Neuron (in vitro differentiated cells): ENCODE results near the gene NABP2.

Source experiments
- H2AFZ ChIP-seq: one replicate; pipeline ENCODE4 v1.6.1; 2013; ENCODE audit warnings: low read depth, mild to moderate bottlenecking, inconsistent platforms, low read length, moderate library complexity
- H3K27me3 ChIP-seq: one replicate; pipeline ENCODE4 v1.6.1; 2013; ENCODE audit warnings: low read length; ENCODE audit not compliant: insufficient read depth
- H3K36me3 ChIP-seq: one replicate; pipeline ENCODE4 v1.6.1; 2013; ENCODE audit warnings: low read length; ENCODE audit not compliant: insufficient read depth
- H3K4me1 ChIP-seq: one replicate; pipeline ENCODE4 v1.6.1; 2013; ENCODE audit warnings: low read length; ENCODE audit not compliant: insufficient read depth
- H3K4me3 ChIP-seq: 2 replicates; pipeline ENCODE4 v1.5.1; 2013; ENCODE audit warnings: mild to moderate bottlenecking, low read length, moderate library complexity
- H3K9me3 ChIP-seq: one replicate; pipeline ENCODE4 v1.6.1; 2013; ENCODE audit warnings: low read length

The NABP2 gene

DNA sequence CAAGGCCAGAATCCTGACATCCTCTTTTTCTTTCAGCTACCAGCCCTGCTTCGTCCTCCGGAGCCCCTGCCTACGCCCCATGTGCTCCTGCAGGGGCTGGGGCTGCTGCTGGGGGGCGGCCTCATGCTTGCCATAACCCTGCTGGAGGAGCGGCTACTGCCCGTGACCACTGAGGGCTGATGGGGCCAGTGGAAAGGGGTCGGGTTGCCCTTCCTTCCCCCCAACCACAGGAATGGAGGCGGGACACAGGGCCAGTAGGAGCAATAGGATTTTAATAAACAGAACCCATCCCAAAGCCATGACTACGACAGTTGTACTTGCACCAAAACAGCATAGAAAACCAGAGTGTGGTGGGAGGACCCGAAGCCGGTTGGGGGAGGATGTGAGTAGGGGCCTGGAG is 13.4 kb downstream of the NABP2 start:
- no peaks in the 10 kb centered on the region for H3K4me1 ChIP-seq
- H3K27me3 ChIP-seq, result no peaks in the 10 kb centered on the region
- peaks cover 39% of the 10 kb centered on the region for H3K36me3 ChIP-seq
- no peaks in the 10 kb centered on the region for H3K9me3 ChIP-seq
- no peak overlapping the region for H3K4me3 ChIP-seq
- H2AFZ ChIP-seq, result no peak overlapping the region

GRCh38 chr12:56241424-56242303 is 17.5 kb downstream of the NABP2 start:
- H3K4me3 ChIP-seq, result no peak overlapping the region
- H3K9me3 ChIP-seq, result no peaks in the 10 kb centered on the region
- no peak overlapping the region for H2AFZ ChIP-seq
- no peaks in the 10 kb centered on the region for H3K27me3 ChIP-seq
- H3K4me1 ChIP-seq, result no peaks in the 10 kb centered on the region
- H3K36me3 ChIP-seq, result peaks cover 68% of the 10 kb centered on the region

DNA sequence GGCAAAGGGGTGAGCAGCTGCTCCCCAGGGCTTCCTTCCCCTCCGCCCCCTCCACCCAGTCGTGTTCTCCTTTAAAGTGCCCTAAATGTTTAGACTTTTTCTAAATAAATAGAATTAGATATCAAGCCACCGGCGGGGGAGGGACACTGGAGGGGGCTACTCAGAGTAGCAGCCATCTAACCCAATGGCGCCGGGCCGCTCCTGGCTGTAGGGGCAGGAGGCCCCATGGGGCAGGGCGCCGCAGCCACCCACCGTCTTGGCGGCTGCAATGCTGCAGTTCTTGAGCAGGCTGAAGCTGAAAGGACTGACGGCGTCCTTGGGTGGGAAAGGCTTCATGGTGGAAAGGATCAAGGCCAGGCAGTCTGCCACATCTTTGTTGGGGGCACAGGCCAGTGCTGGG is 18.8 kb downstream of the NABP2 start:
- H3K27me3 ChIP-seq, result no peaks in the 10 kb centered on the region
- H3K9me3 ChIP-seq, result no peaks in the 10 kb centered on the region
- peaks cover 73% of the 10 kb centered on the region for H3K36me3 ChIP-seq
- no peak overlapping the region for H2AFZ ChIP-seq
- H3K4me1 ChIP-seq, result no peaks in the 10 kb centered on the region
- H3K4me3 ChIP-seq, result no peak overlapping the region

GRCh38 chr12:56243731-56244181 is 19.6 kb downstream of the NABP2 start:
- H3K36me3 ChIP-seq, result peaks cover 79% of the 10 kb centered on the region
- no peaks in the 10 kb centered on the region for H3K9me3 ChIP-seq
- no peak overlapping the region for H3K4me3 ChIP-seq
- H3K4me1 ChIP-seq, result no peaks in the 10 kb centered on the region
- no peak overlapping the region for H2AFZ ChIP-seq
- no peaks in the 10 kb centered on the region for H3K27me3 ChIP-seq

GRCh38 chr12:56244494-56244893 is 20.4 kb downstream of the NABP2 start:
- H3K27me3 ChIP-seq, result no peaks in the 10 kb centered on the region
- H3K9me3 ChIP-seq, result no peaks in the 10 kb centered on the region
- no peak overlapping the region for H2AFZ ChIP-seq
- no peak overlapping the region for H3K4me3 ChIP-seq
- H3K36me3 ChIP-seq, result peaks cover 83% of the 10 kb centered on the region
- no peaks in the 10 kb centered on the region for H3K4me1 ChIP-seq

- Histone ChIP-seq H3K36me3 (peaks cover 77% of the 10 kb centered on the region), H3K9me3 (no peaks in the 10 kb centered on the region), H3K4me1 (no peaks in the 10 kb centered on the region), H3K4me3 (no peak overlapping the region), H2AFZ (no peak overlapping the region), H3K27me3 (no peaks in the 10 kb centered on the region)
These were observed 23.8 kb downstream of the NABP2 start for GRCh38 chr12:56247923-56248322.

DNA sequence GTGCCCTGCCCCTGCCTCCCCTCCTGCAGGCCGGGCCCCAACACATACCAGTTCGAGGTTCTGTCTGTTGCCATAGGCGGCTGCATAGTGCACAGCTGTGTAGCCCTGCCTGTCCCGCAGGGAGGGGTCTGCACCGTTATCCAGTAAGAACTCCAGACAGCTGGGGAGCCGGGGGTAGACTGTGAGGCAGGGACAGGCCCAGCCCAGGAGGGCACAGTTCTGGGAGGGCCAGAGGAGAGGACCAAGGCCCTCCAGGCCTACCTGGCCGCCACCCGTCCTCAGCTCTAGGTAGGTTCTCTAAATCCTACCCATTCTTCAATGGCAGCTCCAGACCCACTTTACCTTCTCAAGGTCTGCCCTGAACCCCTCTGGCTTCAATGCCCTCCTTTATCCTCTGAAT is 24.6 kb downstream of the NABP2 start:
- H3K36me3 ChIP-seq, result peaks cover 77% of the 10 kb centered on the region
- H3K27me3 ChIP-seq, result no peaks in the 10 kb centered on the region
- H3K4me3 ChIP-seq, result no peak overlapping the region

GRCh38 chr12:56252649-56253048 is 28.5 kb downstream of the NABP2 start:
- H3K36me3 ChIP-seq, result peaks cover 71% of the 10 kb centered on the region
- H2AFZ ChIP-seq, result no peak overlapping the region
- no peak overlapping the region for H3K4me3 ChIP-seq
- H3K27me3 ChIP-seq, result no peaks in the 10 kb centered on the region
- H3K4me1 ChIP-seq, result peaks cover 9% of the 10 kb centered on the region
- no peaks in the 10 kb centered on the region for H3K9me3 ChIP-seq

More for the DNA sequence above, 24.6 kb downstream of the NABP2 start:
- Histone ChIP-seq H2AFZ (no peak overlapping the region), H3K9me3 (no peaks in the 10 kb centered on the region), H3K4me1 (no peaks in the 10 kb centered on the region)

DNA sequence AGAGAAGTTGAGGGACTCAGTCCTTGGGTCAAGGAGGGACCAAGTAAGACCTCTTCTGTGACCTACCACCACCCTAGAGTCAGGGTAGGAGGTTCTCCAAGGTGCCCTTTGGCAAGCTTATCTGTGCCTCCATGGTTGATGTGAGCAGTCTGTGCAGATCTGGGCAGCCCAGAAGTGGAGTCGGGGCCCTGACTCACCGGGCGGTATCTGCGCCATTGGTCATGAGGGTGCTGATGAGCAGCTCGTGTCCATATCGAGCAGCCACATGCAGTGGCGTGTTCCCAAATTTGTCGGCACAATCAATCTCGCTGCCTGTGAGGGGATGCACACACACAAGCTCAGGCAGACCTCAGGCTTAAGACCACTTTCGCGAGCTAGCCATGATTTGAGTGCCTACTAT is 28.9 kb downstream of the NABP2 start:
- peaks cover 66% of the 10 kb centered on the region for H3K36me3 ChIP-seq
- no peaks in the 10 kb centered on the region for H3K9me3 ChIP-seq
- peaks cover 9% of the 10 kb centered on the region for H3K4me1 ChIP-seq
- H3K27me3 ChIP-seq, result no peaks in the 10 kb centered on the region
- H2AFZ ChIP-seq, result no peak overlapping the region
- no peak overlapping the region for H3K4me3 ChIP-seq

DNA sequence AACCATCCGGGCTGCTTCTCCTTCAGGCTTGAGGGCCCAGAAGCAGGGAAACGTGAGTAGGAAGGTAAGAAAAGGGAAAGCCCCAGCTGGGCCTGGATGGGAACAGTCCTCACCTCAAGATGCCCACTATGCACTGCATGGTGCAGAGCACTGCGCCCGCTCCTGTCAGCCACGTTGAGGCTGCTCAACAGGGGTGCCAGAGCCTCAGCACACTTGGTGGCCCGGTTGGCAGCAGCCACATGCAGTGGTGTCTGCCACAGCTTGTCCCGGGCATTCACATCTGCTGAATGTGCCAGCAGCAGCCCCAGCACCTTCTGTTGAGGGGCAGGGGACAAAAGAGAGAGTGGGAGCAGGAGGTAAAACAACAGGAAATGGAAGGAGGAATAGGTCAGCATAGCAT is 31.5 kb downstream of the NABP2 start:
- Histone ChIP-seq H3K36me3 (peaks cover 48% of the 10 kb centered on the region), H3K4me1 (peaks cover 14% of the 10 kb centered on the region), H2AFZ (no peak overlapping the region), H3K9me3 (no peaks in the 10 kb centered on the region), H3K27me3 (no peaks in the 10 kb centered on the region), H3K4me3 (no peak overlapping the region)

- no peaks in the 10 kb centered on the region for H3K9me3 ChIP-seq
- H3K36me3 ChIP-seq, result peaks cover 45% of the 10 kb centered on the region
- no peaks in the 10 kb centered on the region for H3K27me3 ChIP-seq
- H3K4me3 ChIP-seq, result no peak overlapping the region
- H3K4me1 ChIP-seq, result peaks cover 14% of the 10 kb centered on the region
- H2AFZ ChIP-seq, result no peak overlapping the region
These were observed 32.3 kb downstream of the NABP2 start for GRCh38 chr12:56256326-56256960.

DNA sequence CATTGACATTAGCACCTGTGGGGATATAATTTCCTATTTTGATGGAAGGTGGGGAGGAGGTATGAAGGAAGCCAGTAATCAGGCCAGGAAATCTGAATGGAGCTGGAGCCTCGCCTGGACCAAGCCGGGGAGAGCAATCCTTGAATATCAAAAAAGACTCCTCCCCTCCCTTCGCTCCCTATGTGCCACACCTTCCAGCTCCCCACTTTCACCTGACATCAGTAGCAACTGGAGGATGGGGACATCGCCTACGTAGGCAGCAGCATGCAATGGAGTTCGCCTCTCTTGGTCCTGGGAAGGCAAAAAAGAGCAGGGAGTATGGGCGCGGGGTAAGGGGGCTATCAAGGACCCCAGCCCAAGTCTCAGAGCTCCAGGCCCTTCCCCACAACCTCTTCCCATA is 32.9 kb downstream of the NABP2 start:
- Histone ChIP-seq H3K4me1 (peaks cover 14% of the 10 kb centered on the region), H3K36me3 (peaks cover 40% of the 10 kb centered on the region), H3K9me3 (no peaks in the 10 kb centered on the region), H2AFZ (no peak overlapping the region), H3K4me3 (peak overlapping the region; percentile 68), H3K27me3 (no peaks in the 10 kb centered on the region)

GRCh38 chr12:56257491-56258067 is 33.4 kb downstream of the NABP2 start:
- no peaks in the 10 kb centered on the region for H3K27me3 ChIP-seq
- peak overlapping the region; percentile 62 for H2AFZ ChIP-seq
- peaks cover 34% of the 10 kb centered on the region for H3K36me3 ChIP-seq
- peak overlapping the region; percentile 68 for H3K4me3 ChIP-seq
- H3K4me1 ChIP-seq, result peaks cover 14% of the 10 kb centered on the region
- no peaks in the 10 kb centered on the region for H3K9me3 ChIP-seq
